DMS79 (cell line): Measurements from ENCODE around the gene FGF1.
"Not testable (repeated sequence)": the region's sequence is repeated elsewhere in the genome, so short reads cannot be mapped to it uniquely, and the experiment has no call there.

ENCODE experiments used
- DNase-seq: peaks from one replicate; lab custom pipeline; 2025; lab: John Stamatoyannopoulos, UW

FGF1 gene

DNA sequence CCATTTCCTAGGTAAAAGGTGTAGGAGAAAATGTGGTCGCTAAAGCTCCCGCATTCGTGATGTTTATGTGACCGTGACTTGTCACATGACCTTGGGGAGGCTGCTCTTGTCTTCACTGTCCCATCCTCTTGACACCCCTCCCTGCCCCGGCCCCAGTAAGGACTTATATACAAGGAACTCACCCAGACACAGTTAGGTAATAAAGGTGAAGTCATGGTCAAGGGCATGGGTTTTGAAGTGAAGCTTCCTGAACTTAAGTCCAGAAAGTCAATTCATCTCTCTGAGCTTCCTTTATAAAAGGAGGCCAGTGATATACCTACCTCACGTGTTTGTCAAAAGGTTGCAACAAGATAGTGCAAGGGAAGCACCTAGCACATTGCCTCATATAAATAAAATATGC, 17.6 kb downstream of the FGF1 start:
- no peak for DNase-seq

DNA sequence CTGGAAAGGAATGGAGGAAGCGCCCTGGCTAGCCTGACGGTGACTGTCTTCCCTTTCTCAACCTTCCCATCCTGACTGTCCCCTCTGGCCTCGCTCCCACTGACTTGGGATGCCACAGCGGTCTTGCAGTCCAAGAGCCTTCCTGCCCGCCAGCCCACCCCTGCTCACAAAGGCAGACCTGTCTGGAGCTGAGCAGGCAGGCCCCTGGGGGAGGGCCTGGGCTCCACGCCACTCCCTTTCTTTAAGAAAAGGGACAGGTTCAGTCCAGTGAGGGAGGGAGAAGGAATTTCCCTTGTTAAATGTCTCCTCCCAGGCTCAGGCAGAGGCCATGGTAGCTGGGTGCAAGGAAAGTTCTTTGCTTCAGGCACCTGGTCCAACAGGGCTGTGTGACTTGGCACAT, 18.1 kb downstream of the FGF1 start:
- no peak for DNase-seq

DNA sequence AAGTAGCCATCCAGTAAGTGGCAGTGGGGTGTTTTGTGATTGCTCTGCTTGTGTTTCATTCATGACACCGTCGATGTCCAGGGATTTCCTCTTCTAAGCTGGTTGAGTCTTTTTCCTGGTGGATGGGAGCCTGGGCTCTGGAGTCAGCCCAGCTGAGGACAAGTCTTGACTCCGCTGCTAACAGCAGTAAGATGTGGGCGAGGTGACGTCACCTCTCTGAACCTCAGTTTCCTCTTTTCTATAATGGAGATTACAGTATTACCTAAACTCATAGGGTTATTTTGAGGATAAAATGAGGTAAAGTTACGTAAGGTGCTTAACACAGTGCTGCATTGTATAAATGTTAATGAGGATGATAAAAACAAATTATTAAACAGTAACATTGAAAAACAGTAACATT, 21.3 kb downstream of the FGF1 start:
- no peak for DNase-seq

DNA sequence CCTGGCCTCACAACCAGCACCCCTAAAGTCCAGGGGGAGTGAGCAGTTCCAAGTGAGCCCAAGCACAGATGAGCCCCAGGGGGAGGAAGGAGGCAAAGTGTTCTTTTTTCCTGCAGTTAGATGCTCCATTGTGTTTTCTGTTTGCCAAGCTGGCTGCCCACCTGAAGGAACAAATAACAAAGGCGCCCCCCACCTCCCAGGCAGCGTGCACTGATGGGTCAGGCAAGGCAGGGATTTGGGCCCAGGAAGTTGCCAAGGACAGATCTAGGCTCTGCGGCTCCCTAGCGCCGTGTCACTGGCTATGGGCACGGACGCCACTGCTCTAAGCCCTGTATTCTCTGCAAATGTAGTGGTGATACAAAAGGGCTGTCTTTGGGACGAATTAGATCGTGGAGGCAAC, 21.8 kb downstream of the FGF1 start:
- no peak for DNase-seq

DNA sequence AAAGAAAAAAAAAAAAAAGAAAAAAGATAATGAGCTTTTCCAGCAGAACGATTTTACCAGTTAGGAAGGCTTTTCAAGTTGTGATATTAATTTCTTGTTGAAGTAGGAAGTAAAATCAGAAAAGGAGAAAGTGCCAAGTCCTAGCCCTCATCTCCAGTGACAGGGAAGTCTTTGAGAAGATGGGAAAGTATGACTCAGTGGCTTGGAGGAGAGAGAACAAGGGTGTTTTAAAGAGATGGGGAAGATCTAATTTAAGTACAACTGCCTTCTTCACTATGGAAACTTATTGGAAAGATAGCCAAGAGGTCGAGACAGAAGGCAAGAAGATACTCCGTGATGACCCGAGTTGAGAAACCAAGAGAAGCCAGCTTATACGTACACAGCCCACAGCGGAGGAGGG, 22.6 kb downstream of the FGF1 start:
- no peak for DNase-seq

DNA sequence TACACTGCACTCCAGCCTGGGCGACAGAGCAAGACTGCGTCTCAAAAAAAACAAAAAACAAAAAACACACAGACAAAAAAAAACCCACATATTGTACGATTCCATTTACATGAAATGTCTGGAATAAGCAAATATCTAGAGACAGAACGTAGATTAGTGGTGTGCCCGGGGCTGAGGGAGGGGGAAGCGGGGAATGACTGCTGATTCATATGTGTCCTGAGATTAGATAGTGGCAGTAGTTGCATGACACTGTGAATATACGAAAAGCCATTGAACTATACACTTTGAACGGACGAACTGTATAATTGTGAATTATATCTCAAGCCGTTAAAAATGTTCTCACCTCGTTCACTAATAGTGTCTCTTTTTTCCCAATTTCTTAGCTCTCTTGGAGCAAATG, 23.9 kb downstream of the FGF1 start:
- DNase-seq, result no peak

DNA sequence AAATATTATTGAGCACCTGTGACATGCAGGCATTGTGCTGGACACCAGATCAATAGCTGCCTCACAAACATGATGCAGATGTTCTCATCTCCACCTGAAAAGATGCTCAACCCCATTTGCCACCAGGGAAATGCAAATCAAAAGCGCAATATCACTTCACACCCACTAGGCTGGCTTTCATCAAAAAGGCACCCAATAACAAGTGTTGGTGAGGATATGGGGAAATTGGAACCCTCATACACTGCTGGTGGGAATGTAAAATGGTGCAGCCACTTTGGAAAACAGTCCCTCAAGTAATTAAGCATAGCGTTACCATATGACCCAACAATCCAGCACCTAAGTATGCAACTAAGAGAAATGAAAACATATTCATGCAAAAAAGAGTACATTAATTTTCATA, 24.7 kb downstream of the FGF1 start:
- no peak for DNase-seq

DNA sequence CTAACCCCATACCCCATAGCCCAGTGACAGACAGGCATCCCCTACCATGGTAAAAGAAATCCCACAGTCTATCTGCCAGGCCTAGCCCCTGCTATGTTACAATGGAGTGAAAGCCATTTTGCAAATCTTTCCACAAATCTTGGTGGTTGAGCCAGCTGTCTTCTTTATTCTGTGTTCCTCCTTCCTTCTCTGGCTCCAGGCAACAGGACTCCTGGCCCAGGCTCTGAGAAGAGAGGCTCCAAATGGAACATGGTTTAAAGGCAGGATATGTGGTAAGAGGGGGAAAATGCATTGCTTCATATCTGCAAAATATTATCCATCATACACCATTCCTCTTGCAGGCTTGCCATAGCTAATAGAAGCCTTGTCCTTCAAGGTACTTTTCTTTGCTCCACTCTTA, 25.2 kb downstream of the FGF1 start:
- DNase-seq, result no peak

DNA sequence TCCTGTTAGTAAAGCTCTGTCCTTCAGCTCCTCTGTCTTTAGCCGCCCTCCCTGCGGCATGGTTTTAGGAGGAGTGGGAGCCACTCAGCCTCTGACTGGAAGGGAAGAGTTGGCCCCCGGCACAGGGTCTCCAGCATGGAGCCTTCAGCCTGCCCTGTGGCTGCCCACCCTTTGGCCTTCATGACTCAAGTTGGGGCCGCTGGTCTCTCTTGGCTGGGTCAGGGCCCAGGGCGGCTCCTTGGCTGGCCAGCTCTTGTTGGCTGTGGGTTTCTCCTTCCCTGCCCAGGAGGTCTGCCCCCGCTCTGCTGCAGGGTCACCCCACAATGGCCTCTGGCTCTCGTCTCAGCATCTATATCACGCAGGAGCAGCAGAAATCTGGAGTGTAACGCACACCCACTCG, 25.7 kb downstream of the FGF1 start:
- DNase-seq, result no peak

DNA sequence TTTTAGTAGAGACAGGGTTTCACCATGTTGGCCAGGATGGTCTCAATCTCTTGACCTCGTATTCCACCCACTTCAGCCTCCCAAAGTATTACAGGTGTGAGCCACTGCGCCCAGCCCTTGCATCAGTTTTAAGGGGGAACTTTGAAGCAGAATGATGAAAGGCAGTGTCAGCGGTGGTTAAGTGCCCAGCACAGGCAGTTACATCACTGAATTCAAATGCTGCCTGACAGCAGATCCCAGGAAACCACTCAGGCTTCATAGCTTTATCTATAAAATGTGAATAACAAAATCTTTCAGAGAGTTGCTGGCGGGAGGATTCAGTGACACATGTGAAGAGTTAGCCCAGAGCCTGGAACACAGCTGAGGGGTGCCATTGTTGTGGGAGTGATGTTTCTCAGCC, 26.5 kb downstream of the FGF1 start:
- no peak for DNase-seq

DNA sequence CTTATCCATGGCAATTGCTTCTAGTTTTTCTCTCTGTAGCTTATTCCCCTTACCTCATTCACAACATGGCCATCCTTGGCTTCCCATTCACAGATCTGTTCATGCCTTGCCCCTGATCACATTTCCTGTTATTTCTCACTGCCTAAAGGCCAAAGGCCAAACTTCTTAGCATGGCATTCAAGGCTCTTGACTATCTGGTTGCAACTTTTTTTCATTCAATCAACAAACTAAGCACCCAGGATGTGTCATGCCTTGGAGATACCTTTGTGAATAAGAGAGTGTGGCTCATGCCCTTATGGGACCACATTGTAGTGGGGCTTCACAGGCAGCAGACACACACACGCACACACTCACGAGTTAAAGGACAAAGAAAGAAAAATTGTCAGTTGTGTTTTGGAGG, 27.6 kb downstream of the FGF1 start:
- no peak for DNase-seq

DNA sequence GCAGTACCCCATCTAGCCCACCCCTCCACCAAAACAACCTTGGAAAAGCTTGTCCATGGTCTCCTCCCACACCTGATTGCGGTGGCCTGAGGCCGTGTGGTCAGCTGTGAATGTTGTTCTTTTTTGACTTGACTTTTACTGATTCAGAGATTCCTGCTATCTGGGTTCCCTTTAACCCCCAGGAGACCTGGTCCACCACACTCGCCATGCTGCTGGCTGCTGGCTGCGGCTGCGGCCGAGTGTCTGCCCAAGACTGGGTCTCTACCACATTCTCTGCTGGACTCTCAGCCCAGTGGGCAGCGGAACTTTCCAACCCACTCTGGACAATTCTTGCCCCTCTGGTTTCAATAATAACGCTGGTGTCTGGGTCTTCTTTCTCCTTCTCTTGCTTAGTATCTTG, 28.4 kb downstream of the FGF1 start:
- no peak for DNase-seq

DNA sequence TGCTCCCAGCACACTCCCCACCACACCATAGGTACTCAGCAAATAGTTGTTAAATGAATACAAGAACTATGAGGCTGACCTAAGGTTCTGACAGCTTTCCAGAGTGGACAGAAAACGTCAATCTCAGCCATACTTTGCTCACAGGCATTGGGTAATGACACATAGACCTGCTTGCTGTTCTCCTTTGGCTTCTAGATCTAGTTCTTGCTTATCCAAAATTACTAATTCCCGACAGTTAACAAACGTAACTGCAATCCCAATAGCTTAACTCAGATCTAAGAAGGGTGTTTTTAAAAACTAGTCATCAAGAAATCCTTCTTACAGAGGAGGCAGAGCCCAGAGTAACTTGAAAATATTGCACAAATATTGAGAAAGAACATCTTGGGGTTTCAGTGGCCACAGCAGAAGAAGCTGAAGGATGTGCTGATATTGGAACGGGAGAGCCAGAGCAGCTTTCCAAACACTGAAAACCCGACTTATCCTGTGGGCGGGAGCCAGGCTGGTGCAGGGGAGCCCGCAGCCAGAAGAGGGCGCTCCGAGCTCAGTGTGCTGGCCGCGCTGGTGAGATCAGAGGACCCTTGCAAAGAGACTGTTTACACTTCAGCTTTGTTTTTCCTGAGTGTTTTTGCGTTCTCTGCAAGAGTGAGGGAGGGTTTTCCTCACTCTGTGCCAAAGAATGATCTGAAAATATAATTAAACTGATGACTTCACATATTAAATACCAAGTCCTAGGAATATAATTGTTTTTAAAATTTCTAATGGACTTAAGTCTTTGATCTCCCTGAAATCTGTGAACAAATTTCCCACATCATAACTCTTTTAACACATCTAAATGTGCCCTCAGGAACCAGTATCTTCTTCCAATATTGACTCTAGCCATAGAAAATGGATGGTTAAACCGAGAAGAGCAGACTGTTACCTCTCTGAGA, 30.3 kb downstream of the FGF1 start:
- no peak for DNase-seq

DNA sequence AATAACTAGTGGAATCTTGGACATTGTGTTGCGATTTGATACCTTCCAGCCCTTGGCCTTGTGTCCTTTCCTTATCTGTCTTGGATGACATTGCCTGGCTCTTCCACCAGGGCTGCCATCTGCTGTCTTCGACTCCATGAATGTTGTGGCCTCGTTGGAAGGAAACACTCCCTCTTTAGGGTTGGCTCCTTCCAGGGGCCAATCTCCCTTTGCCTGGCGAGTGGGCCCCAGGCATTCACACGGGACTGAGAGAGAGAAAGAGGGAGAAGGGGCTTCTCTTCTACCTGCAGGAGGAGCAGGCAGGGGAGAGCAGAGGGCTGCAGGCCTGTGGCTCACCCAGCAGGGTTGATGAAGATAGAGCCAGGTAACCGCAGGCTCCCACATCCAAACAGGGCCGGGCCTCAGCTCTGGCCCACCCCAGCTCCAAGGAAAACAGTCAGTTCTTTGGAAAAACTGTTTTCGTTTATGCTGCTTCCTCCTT, 31.3 kb downstream of the FGF1 start:
- DNase-seq, result no peak

DNA sequence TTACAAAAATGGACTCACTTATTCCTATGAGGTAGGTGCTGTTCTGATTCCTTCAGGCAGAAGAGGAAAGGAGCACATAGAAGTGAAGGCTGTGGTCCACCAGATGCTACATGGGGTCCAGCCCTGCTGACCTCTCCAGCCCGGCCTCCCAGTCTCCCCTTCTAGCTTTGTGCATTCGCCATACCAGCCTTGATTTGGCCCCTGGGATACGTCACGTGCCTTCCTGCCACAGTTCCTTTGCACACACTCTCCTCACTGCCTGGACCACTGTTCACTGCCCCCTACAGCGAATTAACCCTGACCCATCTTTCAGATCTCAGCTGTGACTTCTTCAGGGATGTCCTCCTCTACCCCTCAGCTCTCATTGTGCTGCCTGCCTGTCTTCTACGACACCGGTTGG, 32.6 kb downstream of the FGF1 start:
- no peak for DNase-seq

DNA sequence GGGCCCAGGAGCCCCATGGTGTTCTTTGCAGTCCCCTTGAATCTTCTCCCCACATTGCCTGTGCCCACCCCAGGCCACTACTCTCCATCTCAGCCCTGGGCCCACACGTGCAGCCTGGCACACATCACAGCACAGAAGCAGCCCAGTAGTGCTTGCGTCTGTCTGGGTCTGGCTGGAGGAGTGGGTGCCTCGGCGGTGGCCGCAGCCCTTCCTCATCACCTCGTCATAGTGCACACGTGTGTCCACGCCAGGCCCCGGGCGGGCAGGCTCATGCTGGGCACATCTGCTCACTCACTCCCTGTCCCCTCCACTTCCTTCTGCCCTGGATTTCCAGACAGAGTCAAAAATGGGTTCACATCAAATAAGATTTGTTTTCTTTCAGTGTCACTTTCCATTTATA, 33.3 kb downstream of the FGF1 start:
- no peak for DNase-seq

DNA sequence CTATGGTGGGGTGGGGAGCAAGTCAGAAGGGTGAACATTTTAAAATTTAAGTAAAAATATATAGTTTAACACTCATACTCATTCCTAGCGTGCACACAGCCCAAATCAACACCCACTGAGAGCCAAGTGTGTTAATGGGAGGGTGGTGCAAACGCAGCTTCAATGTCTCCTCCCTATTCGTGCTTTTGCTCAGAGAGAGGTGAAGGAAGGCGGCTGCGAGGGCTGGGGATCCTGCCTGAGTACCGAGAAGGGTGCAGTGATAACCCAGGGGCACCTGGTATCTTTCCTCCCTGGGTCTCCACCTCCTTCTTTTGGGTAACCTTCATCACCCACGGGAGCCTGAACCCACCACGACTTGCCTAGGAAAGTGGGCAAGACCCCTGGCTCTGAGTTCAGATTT, 35.0 kb downstream of the FGF1 start:
- DNase-seq, result no peak

DNA sequence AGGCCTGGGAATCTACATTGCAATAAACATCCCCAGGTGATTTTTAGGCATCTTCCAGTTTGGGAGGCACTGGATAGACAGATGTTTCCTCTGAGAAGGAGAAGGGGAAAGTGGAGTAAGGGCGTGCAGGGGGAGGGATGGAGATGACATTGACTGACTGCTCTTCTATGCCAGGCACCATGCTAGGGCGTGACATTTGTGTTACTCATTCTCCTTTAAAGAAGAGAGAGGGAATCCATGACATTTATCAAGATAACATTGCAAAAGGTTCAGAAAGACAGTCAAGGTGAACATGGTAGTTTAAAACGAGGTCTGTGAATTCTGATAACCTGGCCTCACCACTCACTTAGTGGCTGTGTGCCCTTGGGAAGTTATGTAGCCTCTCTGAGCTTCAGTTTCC, 35.8 kb downstream of the FGF1 start:
- no peak for DNase-seq

DNA sequence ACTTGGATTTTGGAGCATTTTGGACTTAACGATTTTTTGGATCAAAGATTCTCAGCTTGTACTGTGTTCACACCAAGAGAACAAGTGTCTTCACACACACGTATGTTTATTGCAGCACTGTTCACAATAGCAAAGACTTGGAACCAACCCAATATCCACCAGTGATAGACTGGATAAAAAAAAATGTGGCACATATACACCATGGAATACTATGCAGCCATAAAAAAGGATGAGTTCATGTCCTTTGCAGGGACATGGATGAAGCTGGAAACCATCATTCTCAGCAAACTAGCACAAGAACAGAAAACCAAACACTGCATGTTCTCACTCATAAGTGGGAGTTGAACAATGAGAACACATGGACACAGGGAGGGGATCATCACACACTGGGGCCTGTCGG, 37.8 kb downstream of the FGF1 start:
- not testable (repeated sequence) for DNase-seq

DNA sequence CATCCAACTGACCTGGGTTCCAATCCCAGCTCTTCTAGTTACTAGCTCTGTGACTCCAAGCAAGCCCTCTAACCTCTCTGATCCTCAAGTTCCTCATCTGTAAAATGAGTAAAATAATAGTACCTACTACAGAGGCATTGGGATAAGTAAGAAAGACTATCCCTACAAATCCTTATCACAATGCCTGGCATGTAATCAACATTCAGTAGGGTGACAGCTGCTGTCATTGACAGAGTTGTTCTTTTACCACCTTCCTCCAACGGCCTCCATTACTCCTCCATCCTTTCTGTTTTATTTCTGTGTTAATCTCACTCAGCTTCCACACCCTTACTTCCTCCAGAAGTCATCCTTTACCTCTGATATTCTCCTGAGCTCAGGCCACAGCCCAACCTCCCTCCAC, 40.4 kb downstream of the FGF1 start:
- no peak for DNase-seq

DNA sequence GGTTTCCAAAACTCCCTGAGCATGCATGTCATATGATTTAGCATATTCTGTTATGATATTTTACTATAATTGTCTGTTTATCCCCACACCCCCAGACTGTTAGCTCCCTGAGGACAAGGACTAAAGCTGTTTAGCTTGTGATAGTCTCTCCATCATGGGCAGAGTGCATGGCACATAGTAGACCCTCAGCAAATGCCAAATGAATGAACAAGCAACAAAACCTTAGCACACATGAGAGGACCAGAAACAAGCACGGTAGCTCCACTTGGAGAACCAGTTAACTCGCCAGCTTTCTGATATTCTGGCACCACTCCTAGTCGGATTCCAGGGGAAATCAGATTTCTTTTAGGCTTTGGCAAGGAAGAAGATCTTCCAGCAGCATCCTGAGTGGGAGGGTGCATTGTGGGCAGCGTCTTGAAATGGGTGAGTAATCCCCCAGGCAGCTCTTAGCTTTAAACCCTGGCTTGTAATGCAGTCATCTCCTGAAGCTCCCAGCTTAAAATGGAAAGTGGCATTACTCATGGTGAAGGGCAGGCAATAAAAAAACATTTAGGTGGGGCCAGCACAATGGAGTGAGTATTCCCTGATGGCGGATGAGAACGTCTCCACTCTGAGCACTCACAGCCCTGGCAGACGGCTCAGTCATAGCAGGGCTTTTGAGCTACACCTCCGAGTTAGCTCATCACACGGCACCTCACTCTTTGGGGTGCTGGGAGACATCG, 41.1 kb downstream of the FGF1 start:
- DNase-seq, result no peak

DNA sequence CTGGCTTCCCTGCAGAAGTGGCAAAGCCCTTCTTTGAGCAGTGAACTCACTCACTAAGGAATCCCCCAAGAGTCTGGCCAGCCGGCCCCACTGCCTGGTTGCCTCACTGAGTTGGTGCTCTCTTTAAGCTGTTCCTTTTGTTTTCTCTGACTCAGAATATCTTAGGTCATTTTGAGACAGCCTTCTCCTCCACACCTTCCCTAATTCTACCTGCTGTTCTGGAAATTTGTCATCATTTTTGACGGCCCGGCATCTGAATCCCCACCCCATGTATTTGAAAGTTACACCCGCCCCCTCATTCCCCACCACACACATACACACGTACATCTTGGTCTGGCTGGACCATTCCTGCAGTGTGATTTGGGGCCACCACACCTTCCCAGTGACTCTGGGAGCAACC, 41.8 kb downstream of the FGF1 start:
- DNase-seq, result no peak

DNA sequence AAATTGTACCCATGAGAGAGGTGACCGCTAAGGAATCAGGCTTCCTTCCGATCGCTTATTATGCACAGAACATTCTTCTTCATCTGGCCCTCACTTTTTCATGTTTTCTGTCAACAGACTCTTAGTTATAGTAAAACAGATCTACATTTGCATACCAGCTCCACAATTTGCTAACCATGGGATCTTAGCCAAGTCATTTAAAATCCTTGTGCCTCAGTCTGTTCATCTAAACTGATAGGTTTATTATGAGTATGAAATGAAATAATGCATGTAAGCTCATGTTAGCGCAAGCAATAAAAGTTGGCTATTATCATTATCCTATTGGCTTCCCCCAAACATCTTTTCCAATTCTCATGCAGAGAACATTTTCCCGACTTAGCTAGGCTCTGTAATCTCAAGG, 42.3 kb downstream of the FGF1 start:
- DNase-seq, result no peak

DNA sequence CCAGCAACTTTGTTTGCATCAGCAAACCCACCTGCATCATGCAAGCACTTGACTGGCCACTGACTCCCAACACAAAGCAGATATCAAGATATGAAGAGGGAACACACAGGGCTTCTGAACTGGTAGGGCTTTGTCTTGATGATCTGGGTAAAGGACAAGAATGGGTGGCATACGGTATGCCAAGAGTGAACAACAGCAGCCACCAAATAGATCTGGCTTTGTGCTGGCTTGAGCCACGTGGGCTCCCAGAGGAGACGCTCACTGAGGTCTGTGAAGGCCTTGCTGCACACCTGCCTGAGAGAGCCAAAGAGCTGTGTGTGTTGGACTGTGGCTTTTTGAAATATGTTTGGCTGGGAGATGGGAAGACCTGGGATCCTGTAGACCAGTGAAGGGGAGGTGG, 43.5 kb downstream of the FGF1 start:
- no peak for DNase-seq
